HEK293 (cell line): ENCODE data around the gene RABAC1.

Source experiments
- CTCF ChIA-PET: fragments of 350-600 bp; formaldehyde crosslinking; extraction: SDS; loops from one replicate; lab custom pipeline; 2021; ENCODE audit warnings: antibody characterized with exemption; lab: Yijun Ruan, JAX
- POLR2A ChIA-PET: fragments of 300-600 bp; formaldehyde crosslinking; extraction: SDS; loops from one replicate; lab custom pipeline; 2020; ENCODE audit warnings: antibody characterized with exemption, inconsistent platforms; lab: Yijun Ruan, JAX
- H3K27ac ChIP-seq: fragments of 200-500 bp; sonication (Bioruptor generic); 2 replicates; pipeline ENCODE4 v1.5.1; 2014; ENCODE audit warnings: low read depth, low read length, control low read depth, inconsistent platforms; ENCODE audit errors: extremely low read depth
- H3K36me3 ChIP-seq, 2 experiments: fragments of 200-500 bp in 1 of 2; sonication (Bioruptor generic) in 1 of 2; 1 replicate in 1 of 2; 2 replicates in 1 of 2; pipeline ENCODE4 v1.5.1; 2014 to 2017; ENCODE audit warnings: inconsistent platforms in 2 of 2, low read length in 2 of 2; ENCODE audit not compliant: control insufficient read depth in 2 of 2, insufficient read depth in 1 of 2
- H3K4me1 ChIP-seq: fragments of 200-500 bp; sonication (Bioruptor generic); 2 replicates; pipeline ENCODE4 v1.5.1; 2014; ENCODE audit warnings: mild to moderate bottlenecking, low read length, inconsistent platforms; ENCODE audit not compliant: control insufficient read depth, insufficient read depth
- H3K4me3 ChIP-seq: 2 replicates; pipeline ENCODE4 v1.5.1; 2011; ENCODE audit warnings: low read depth, mild to moderate bottlenecking, control low read depth, low read length, moderate library complexity
- H3K9me3 ChIP-seq: fragments of 200-500 bp; sonication (Bioruptor generic); 2 replicates; pipeline ENCODE4 v1.5.1; 2014; ENCODE audit warnings: low read depth, low read length, inconsistent platforms; ENCODE audit not compliant: control insufficient read depth, insufficient read depth
- EGR2 ChIP-seq: fragments of 450-650 bp; formaldehyde crosslinking; IDR thresholded peaks from 2 replicates; pipeline ENCODE4 v1.5.1; 2016; ENCODE audit warnings: low read depth, missing biosample characterization, missing genetic modification characterization
- FEZF1 ChIP-seq: fragments of 450-650 bp; formaldehyde crosslinking; IDR thresholded peaks from 2 replicates; pipeline ENCODE4 v1.5.1; 2016; ENCODE audit warnings: missing biosample characterization, missing genetic modification characterization
- GLIS1 ChIP-seq: fragments of 450-650 bp; formaldehyde crosslinking; IDR thresholded peaks from 2 replicates; pipeline ENCODE4 v1.5.1; 2016; ENCODE audit warnings: missing biosample characterization, missing genetic modification characterization
- GLIS2 ChIP-seq: fragments of 450-650 bp; formaldehyde crosslinking; IDR thresholded peaks from 2 replicates; pipeline ENCODE4 v1.5.1; 2016; ENCODE audit warnings: missing biosample characterization, missing genetic modification characterization
- HOXC10 ChIP-seq: sonication (generic); formaldehyde crosslinking; IDR thresholded peaks from 2 replicates; pipeline ENCODE4 v1.8.1; 2023; ENCODE audit warnings: mild to moderate bottlenecking, missing genetic modification reagents
- KLF7 ChIP-seq: fragments of 450-650 bp; formaldehyde crosslinking; IDR thresholded peaks from 2 replicates; pipeline ENCODE4 v1.5.1; 2016; ENCODE audit warnings: missing biosample characterization, missing genetic modification characterization, borderline replicate concordance
- SCRT1 ChIP-seq: fragments of 450-650 bp; formaldehyde crosslinking; IDR thresholded peaks from 2 replicates; pipeline ENCODE4 v1.5.1; 2016; ENCODE audit warnings: missing biosample characterization, missing genetic modification characterization, borderline replicate concordance
- SCRT2 ChIP-seq: fragments of 450-650 bp; formaldehyde crosslinking; IDR thresholded peaks from 2 replicates; pipeline ENCODE4 v1.5.1; 2016; ENCODE audit warnings: missing biosample characterization, missing genetic modification characterization
- TCF7L2 ChIP-seq: IDR thresholded peaks from 2 replicates; pipeline ENCODE4 v1.6.1; 2011; ENCODE audit warnings: low read depth, mild to moderate bottlenecking, inconsistent platforms, low read length, moderate library complexity, borderline replicate concordance
- TRIM28 ChIP-seq: IDR thresholded peaks from 2 replicates; pipeline ENCODE4 v1.6.1; 2011; ENCODE audit warnings: low read length, control low read depth, borderline replicate concordance
- YY1 ChIP-seq: fragments of 450-650 bp; formaldehyde crosslinking; IDR thresholded peaks from 2 replicates; pipeline ENCODE4 v1.5.1; 2018; ENCODE audit warnings: missing biosample characterization, missing genetic modification characterization
- ZBTB21 ChIP-seq: fragments of 450-650 bp; formaldehyde crosslinking; IDR thresholded peaks from 2 replicates; pipeline ENCODE4 v1.5.1; 2017; ENCODE audit warnings: missing biosample characterization, missing genetic modification characterization
- ZEB2 ChIP-seq: fragments of 450-650 bp; formaldehyde crosslinking; IDR thresholded peaks from 2 replicates; pipeline ENCODE4 v1.5.1; 2016; ENCODE audit warnings: missing biosample characterization, missing genetic modification characterization
- ZNF155 ChIP-seq: fragments of 450-650 bp; formaldehyde crosslinking; IDR thresholded peaks from 2 replicates; pipeline ENCODE4 v1.5.1; 2016; ENCODE audit warnings: missing biosample characterization, missing genetic modification characterization
- ZNF202 ChIP-seq: fragments of 450-650 bp; formaldehyde crosslinking; IDR thresholded peaks from 2 replicates; pipeline ENCODE4 v1.5.1; 2016; ENCODE audit warnings: missing biosample characterization, missing genetic modification characterization, borderline replicate concordance
- ZNF214 ChIP-seq: fragments of 450-650 bp; formaldehyde crosslinking; IDR thresholded peaks from 2 replicates; pipeline ENCODE4 v1.5.1; 2017; ENCODE audit warnings: missing biosample characterization, mild to moderate bottlenecking, missing genetic modification characterization, borderline replicate concordance
- ZNF223 ChIP-seq: fragments of 450-650 bp; formaldehyde crosslinking; IDR thresholded peaks from 2 replicates; pipeline ENCODE4 v1.5.1; 2016; ENCODE audit warnings: missing biosample characterization, missing genetic modification characterization
- ZNF311 ChIP-seq: fragments of 450-650 bp; formaldehyde crosslinking; IDR thresholded peaks from 2 replicates; pipeline ENCODE4 v1.5.1; 2017; ENCODE audit warnings: missing biosample characterization, missing genetic modification characterization, borderline replicate concordance
- ZNF341 ChIP-seq: fragments of 450-650 bp; formaldehyde crosslinking; IDR thresholded peaks from 2 replicates; pipeline ENCODE4; 2016; ENCODE audit warnings: low read depth, missing biosample characterization, missing genetic modification characterization
- ZNF423 ChIP-seq: fragments of 450-650 bp; formaldehyde crosslinking; IDR thresholded peaks from 2 replicates; pipeline ENCODE4 v1.5.1; 2016; ENCODE audit warnings: missing biosample characterization, missing genetic modification characterization
- ZNF529 ChIP-seq: fragments of 450-650 bp; formaldehyde crosslinking; IDR thresholded peaks from 2 replicates; pipeline ENCODE4 v1.5.1; 2017; ENCODE audit warnings: missing genetic modification characterization, missing biosample characterization; ENCODE audit not compliant: insufficient replicate concordance
- ZNF571 ChIP-seq: fragments of 450-650 bp; formaldehyde crosslinking; IDR thresholded peaks from 2 replicates; pipeline ENCODE4 v1.5.0; 2017; ENCODE audit warnings: missing biosample characterization, missing genetic modification characterization
- ZNF626 ChIP-seq: fragments of 450-650 bp; sonication (Bioruptor Pico); formaldehyde crosslinking; IDR thresholded peaks from 2 replicates; pipeline ENCODE4 v1.5.1; 2018; ENCODE audit warnings: missing biosample characterization, missing genetic modification characterization, inconsistent platforms
- ZNF747 ChIP-seq: fragments of 450-650 bp; formaldehyde crosslinking; IDR thresholded peaks from 2 replicates; pipeline ENCODE4 v1.5.1; 2016; ENCODE audit warnings: missing biosample characterization, missing genetic modification characterization
- ZNF768 ChIP-seq: fragments of 450-650 bp; formaldehyde crosslinking; IDR thresholded peaks from 2 replicates; pipeline ENCODE4 v1.5.1; 2018; ENCODE audit warnings: missing biosample characterization, mild to moderate bottlenecking, missing genetic modification characterization
- TF ChIP-seq, protein P1 (sequence below): fragments of 450-650 bp; formaldehyde crosslinking; IDR thresholded peaks from 2 replicates; pipeline ENCODE4 v1.5.1; 2016; ENCODE audit warnings: missing biosample characterization, missing genetic modification characterization
- TF ChIP-seq, protein P2 (sequence below): fragments of 450-650 bp; formaldehyde crosslinking; IDR thresholded peaks from 2 replicates; pipeline ENCODE4 v1.5.1; 2016; ENCODE audit warnings: missing biosample characterization, missing genetic modification characterization
- TF ChIP-seq, protein P3 (sequence below): fragments of 450-650 bp; formaldehyde crosslinking; IDR thresholded peaks from 2 replicates; pipeline ENCODE4 v1.5.1; 2016; ENCODE audit warnings: missing biosample characterization, missing genetic modification characterization
- TF ChIP-seq, protein P4 (sequence below): fragments of 450-650 bp; formaldehyde crosslinking; IDR thresholded peaks from 2 replicates; pipeline ENCODE4 v1.5.1; 2016; ENCODE audit warnings: missing biosample characterization, missing genetic modification characterization
- TF ChIP-seq, protein P5 (sequence below): fragments of 450-650 bp; formaldehyde crosslinking; IDR thresholded peaks from 2 replicates; pipeline ENCODE4 v1.5.0; 2017; ENCODE audit warnings: missing biosample characterization, missing genetic modification characterization, borderline replicate concordance

RABAC1 gene

DNA sequence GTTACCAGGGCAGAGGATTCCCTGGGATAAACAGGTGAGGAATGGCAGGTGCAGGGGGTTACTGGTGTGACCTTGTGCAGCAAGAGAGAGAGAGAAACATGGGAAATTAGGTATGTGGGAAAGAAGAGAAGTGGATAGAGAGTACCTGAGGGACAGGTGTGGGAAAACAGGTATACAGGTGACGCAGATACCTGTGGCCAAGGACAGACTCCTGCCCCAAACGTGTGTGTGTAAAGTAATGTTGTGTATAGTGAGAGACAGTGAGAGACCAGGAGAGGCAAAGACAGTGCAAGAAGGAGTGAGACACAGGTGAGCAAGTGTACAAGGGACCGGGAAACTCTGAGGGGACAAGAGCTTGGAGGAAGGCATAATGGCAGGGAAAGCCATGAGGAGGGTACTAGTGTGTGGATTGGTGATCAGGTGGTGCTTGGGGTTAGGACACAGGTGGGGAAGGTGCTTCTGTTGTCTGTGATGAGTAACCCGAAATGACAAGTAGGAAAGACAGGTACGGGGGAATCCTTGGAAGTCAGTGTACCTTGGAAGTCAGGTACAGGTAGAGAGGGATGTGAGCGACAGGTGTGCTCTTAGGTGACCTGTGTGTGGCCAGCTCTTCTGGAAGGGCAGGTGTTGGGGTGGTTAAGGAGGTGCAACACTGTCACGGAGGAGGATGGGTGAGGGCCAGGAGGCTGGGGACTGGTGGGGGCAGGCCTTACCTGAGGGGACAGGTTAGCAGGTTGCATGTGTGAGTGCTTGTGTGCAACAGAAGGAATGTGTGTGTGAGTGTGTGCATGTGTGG is 33.7 kb downstream of the RABAC1 start:
- Histone ChIP-seq H3K4me3 (no peak overlapping the region), H3K27ac (no peak overlapping the region), H3K9me3 (no peaks in the 10 kb centered on the region), H3K4me1 (peaks cover 4% of the 10 kb centered on the region), H3K36me3 (no peaks in the 10 kb centered on the region)
- POLR2A ChIA-PET: interaction anchor here (1.2 kb wide), 1 partner anchor 39 kb away, joined by 3 read pairs; no protein-coding TSS in a partner anchor
- CTCF ChIA-PET: interaction anchor here (0.6 kb wide), 1 partner anchor 25 kb away, joined by 3 read pairs; no protein-coding TSS in a partner anchor
- TF ChIP-seq ZNF341 (no peak), ZNF626 (tag by site-specific recombination) (no peak), FEZF1 (no peak), ZNF155 (tag by site-specific recombination) (no peak), ZNF223 (tag by site-specific recombination) (no peak), ZNF529 (tag by site-specific recombination) (no peak), TCF7L2 (no peak), ZNF571 (no peak), ZNF423 (tag by site-specific recombination) (no peak), ZNF311 (no peak), ZEB2 (tag by site-specific recombination) (peak; percentile 100), SCRT1 (tag by site-specific recombination) (peak; percentile 99), KLF7 (tag by site-specific recombination) (no peak), ZBTB21 (tag by site-specific recombination) (0 out of 2 replicates have a peak, but pooled peaks have one; percentile 21), GLIS1 (no peak), GLIS2 (tag by site-specific recombination) (no peak), ZNF747 (no peak), SCRT2 (peak; percentile 100), ZNF214 (tag by site-specific recombination) (no peak), TRIM28 (no peak), EGR2 (tag by site-specific recombination) (no peak), ZNF202 (tag by site-specific recombination) (no peak), YY1 (tag by site-specific recombination) (no peak), HOXC10 (CRISPR knock-in tag) (no peak), ZNF768 (no peak)
- TF ChIP-seq, protein P1, sequence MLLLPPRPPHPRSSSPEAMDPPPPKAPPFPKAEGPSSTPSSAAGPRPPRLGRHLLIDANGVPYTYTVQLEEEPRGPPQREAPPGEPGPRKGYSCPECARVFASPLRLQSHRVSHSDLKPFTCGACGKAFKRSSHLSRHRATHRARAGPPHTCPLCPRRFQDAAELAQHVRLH: no peak
- TF ChIP-seq, protein P2, sequence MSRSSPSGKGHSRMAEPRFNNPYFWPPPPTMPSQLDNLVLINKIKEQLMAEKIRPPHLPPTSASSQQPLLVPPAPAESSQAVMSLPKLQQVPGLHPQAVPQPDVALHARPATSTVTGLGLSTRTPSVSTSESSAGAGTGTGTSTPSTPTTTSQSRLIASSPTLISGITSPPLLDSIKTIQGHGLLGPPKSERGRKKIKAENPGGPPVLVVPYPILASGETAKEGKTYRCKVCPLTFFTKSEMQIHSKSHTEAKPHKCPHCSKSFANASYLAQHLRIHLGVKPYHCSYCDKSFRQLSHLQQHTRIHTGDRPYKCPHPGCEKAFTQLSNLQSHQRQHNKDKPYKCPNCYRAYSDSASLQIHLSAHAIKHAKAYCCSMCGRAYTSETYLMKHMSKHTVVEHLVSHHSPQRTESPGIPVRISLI (tag by site-specific recombination): no peak
- TF ChIP-seq, protein P3, sequence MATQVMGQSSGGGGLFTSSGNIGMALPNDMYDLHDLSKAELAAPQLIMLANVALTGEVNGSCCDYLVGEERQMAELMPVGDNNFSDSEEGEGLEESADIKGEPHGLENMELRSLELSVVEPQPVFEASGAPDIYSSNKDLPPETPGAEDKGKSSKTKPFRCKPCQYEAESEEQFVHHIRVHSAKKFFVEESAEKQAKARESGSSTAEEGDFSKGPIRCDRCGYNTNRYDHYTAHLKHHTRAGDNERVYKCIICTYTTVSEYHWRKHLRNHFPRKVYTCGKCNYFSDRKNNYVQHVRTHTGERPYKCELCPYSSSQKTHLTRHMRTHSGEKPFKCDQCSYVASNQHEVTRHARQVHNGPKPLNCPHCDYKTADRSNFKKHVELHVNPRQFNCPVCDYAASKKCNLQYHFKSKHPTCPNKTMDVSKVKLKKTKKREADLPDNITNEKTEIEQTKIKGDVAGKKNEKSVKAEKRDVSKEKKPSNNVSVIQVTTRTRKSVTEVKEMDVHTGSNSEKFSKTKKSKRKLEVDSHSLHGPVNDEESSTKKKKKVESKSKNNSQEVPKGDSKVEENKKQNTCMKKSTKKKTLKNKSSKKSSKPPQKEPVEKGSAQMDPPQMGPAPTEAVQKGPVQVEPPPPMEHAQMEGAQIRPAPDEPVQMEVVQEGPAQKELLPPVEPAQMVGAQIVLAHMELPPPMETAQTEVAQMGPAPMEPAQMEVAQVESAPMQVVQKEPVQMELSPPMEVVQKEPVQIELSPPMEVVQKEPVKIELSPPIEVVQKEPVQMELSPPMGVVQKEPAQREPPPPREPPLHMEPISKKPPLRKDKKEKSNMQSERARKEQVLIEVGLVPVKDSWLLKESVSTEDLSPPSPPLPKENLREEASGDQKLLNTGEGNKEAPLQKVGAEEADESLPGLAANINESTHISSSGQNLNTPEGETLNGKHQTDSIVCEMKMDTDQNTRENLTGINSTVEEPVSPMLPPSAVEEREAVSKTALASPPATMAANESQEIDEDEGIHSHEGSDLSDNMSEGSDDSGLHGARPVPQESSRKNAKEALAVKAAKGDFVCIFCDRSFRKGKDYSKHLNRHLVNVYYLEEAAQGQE (tag by site-specific recombination): no peak
- TF ChIP-seq, protein P4, sequence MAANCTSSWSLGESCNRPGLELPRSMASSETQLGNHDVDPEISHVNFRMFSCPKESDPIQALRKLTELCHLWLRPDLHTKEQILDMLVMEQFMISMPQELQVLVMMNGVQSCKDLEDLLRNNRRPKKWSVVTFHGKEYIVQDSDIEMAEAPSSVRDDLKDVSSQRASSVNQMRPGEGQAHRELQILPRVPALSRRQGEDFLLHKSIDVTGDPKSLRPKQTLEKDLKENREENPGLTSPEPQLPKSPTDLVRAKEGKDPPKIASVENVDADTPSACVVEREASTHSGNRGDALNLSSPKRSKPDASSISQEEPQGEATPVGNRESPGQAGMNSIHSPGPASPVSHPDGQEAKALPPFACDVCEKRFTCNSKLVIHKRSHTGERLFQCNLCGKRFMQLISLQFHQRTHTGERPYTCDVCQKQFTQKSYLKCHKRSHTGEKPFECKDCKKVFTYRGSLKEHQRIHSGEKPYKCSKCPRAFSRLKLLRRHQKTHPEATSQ: no peak
- TF ChIP-seq, protein P5, sequence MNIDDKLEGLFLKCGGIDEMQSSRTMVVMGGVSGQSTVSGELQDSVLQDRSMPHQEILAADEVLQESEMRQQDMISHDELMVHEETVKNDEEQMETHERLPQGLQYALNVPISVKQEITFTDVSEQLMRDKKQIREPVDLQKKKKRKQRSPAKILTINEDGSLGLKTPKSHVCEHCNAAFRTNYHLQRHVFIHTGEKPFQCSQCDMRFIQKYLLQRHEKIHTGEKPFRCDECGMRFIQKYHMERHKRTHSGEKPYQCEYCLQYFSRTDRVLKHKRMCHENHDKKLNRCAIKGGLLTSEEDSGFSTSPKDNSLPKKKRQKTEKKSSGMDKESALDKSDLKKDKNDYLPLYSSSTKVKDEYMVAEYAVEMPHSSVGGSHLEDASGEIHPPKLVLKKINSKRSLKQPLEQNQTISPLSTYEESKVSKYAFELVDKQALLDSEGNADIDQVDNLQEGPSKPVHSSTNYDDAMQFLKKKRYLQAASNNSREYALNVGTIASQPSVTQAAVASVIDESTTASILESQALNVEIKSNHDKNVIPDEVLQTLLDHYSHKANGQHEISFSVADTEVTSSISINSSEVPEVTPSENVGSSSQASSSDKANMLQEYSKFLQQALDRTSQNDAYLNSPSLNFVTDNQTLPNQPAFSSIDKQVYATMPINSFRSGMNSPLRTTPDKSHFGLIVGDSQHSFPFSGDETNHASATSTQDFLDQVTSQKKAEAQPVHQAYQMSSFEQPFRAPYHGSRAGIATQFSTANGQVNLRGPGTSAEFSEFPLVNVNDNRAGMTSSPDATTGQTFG: no peak
